NCI-H446 (cell line): ENCODE data around the gene SLC18A3.

Source experiments
- DNase-seq, 2 experiments: peaks; one replicate each; lab custom pipeline; 2025; lab: John Stamatoyannopoulos, UW

Gene SLC18A3

GRCh38 chr10:49596493-49596809, 13.7 kb upstream of the SLC18A3 start:
- DNase-seq: no peak

- no peak for DNase-seq
Measured at GRCh38 chr10:49596836-49597235, 13.3 kb upstream of the SLC18A3 start.

- no peak for DNase-seq
Measured at GRCh38 chr10:49597426-49598163, 12.5 kb upstream of the SLC18A3 start.

GRCh38 chr10:49598164-49598856, 11.8 kb upstream of the SLC18A3 start:
- no peak for DNase-seq

GRCh38 chr10:49598986-49599385, 11.1 kb upstream of the SLC18A3 start:
- no peak for DNase-seq

GRCh38 chr10:49599546-49599945, 10.6 kb upstream of the SLC18A3 start:
- DNase-seq: no peak

- no peak for DNase-seq
Measured at GRCh38 chr10:49600046-49600445, 10.1 kb upstream of the SLC18A3 start.

- DNase-seq: no peak
Measured at GRCh38 chr10:49600781-49601400, 9.2 kb upstream of the SLC18A3 start.

- DNase-seq: no peak
Measured at GRCh38 chr10:49601857-49602256, 8.3 kb upstream of the SLC18A3 start.

- no peak for DNase-seq
Measured at GRCh38 chr10:49602380-49603023, 7.6 kb upstream of the SLC18A3 start.

GRCh38 chr10:49605216-49605938, 4.7 kb upstream of the SLC18A3 start:
- peak in 1 of 2 experiments; percentile 51 for DNase-seq

GRCh38 chr10:49605939-49606509, 4.1 kb upstream of the SLC18A3 start:
- peak in 1 of 2 experiments; percentile 34 for DNase-seq

GRCh38 chr10:49606981-49607535, 3.1 kb upstream of the SLC18A3 start:
- DNase-seq: no peak

GRCh38 chr10:49608166-49609005, 1.7 kb upstream of the SLC18A3 start:
- no peak for DNase-seq

- no peak for DNase-seq
Measured at GRCh38 chr10:49609006-49609282, 1.2 kb upstream of the SLC18A3 start.

- DNase-seq: peak in 1 of 2 experiments; percentile 51
Measured at GRCh38 chr10:49609283-49610113, 612 bp upstream of the SLC18A3 start.

- no peak for DNase-seq
Measured at GRCh38 chr10:49610458-49611165, 502 bp downstream of the SLC18A3 start.

- DNase-seq: no peak
Measured at GRCh38 chr10:49611166-49611815, 1.2 kb downstream of the SLC18A3 start.
